Activated CD8-positive, alpha-beta memory T cell treated with anti-CD3 and anti-CD28 coated beads, Interleukin-2, amount 50 U/mL, for 24 hours (primary cell): ENCODE results near the gene DPPA2.

Experiments
- DNase-seq: peaks from one replicate; pipeline ENCODE4 v3.0.0-alpha.2; 2020; ENCODE audit errors: extremely low read depth

DPPA2 gene

GRCh38 chr3:109325109-109325508 is 8.8 kb upstream of the DPPA2 start:
- DNase-seq: no peak

GRCh38 chr3:109313061-109313460 is 3.3 kb downstream of the DPPA2 start:
- DNase-seq: no peak

GRCh38 chr3:109297496-109297895 is 18.8 kb downstream of the DPPA2 start:
- no peak for DNase-seq

DNA sequence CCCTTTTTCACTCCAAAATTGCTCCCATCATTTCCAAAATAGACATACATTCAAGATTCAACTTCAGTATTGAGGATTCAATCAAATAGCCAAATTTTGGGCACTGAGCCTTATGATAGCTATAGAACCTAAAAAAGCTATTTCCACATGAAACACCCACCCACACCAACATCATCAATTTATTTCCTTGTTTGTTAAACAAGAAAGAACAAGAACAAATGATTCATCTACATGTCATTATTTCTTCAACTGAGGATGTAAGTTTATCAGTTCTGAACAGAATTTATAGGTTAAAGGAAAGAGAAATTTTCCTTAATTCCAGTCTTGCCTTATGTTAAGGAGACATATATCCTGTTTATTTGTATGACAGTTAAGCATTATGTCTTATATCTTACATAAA is 32.2 kb downstream of the DPPA2 start:
- no peak for DNase-seq

DNA sequence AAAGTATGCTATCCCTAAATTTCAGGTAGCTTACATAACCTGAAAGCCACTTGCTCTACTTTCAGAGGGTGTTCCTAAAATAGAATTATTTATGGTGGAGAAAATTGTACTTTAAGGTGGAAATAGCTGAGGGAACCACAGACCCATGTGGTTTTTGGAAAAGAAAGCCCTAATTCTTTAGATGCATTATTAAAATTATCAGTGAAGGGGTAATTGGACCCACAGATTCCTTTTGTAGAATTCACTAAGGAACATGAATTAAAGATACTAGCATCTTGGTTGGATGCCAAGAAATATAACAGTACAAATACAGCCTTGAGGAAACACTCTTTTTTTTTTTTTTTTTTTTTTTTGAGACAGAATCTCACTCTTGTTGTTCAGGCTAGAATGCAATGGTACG is 37.8 kb downstream of the DPPA2 start:
- no peak for DNase-seq

DNA sequence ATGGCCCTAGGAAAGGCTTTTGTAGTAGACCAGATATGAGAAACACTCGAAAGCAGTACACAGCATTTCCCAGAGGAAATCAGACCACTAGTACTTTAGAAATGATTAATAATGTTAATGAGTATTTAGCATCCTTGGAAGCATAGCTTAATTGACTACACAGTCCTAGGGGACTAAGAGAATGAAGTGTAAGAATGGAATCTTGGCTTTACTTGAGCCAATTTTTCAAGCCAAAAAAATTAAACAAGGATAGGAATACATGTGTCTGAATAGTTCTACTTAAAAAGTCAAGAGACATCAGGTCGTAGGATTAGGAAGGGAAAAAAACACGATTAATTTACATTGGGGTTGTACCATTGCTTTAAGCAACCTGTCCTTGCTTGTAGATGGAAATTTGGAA is 38.2 kb downstream of the DPPA2 start:
- no peak for DNase-seq

- no peak for DNase-seq
Measured at GRCh38 chr3:109275702-109276293, 40.5 kb downstream of the DPPA2 start.

DNA sequence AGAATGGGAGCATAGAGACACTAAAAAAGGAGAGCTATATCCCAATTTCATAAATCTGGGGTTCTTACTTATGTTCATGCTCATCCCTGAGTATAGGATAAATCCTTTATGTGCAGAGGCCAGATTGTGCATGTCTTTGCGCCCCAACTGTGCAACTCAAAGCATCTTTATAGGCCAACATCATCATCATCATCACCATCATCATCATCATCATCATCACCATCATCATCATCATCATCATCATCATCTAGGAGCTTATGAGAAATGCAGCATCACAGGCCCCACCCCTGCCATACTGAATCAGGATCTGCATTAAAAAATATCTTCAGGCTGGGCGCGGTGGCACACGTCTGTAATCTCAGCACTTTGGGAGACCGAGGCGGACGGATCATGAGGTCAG is 45.5 kb downstream of the DPPA2 start:
- DNase-seq: no peak

- DNase-seq: no peak
Measured at GRCh38 chr3:109269577-109270275, 46.6 kb downstream of the DPPA2 start.

GRCh38 chr3:109268181-109268580 is 48.1 kb downstream of the DPPA2 start:
- DNase-seq: no peak

GRCh38 chr3:109265295-109265694 is 51.0 kb downstream of the DPPA2 start:
- no peak for DNase-seq

GRCh38 chr3:109257269-109257668 is 59.0 kb downstream of the DPPA2 start:
- no peak for DNase-seq

- no peak for DNase-seq
Measured at GRCh38 chr3:109254770-109255169, 61.5 kb downstream of the DPPA2 start.

- DNase-seq: no peak
Measured at GRCh38 chr3:109252641-109253040, 63.7 kb downstream of the DPPA2 start.
